HG02885 (cell line): ENCODE measurements around the gene MCHR1.
"Not testable (repeated sequence)": the region's sequence is repeated elsewhere in the genome, so short reads cannot be mapped to it uniquely, and the experiment has no call there.

ENCODE experiments used
- ATAC-seq: cut with Tn5 transposase; IDR thresholded peaks from one replicate; pipeline ENCODE4 v1.9.1; 2021; ENCODE audit warnings: mild to moderate bottlenecking; ENCODE audit not compliant: unreplicated experiment, poor library complexity

MCHR1 gene

GRCh38 chr22:40654522-40655167 lies 24.6 kb upstream of the MCHR1 start:
- no peak for ATAC-seq

- ATAC-seq: not testable (repeated sequence)
Observed at GRCh38 chr22:40655941-40656340, 23.3 kb upstream of the MCHR1 start.

GRCh38 chr22:40656651-40657050 lies 22.6 kb upstream of the MCHR1 start:
- ATAC-seq: not testable (repeated sequence)

- no peak for ATAC-seq
Observed at GRCh38 chr22:40659166-40659565, 20.1 kb upstream of the MCHR1 start.

DNA sequence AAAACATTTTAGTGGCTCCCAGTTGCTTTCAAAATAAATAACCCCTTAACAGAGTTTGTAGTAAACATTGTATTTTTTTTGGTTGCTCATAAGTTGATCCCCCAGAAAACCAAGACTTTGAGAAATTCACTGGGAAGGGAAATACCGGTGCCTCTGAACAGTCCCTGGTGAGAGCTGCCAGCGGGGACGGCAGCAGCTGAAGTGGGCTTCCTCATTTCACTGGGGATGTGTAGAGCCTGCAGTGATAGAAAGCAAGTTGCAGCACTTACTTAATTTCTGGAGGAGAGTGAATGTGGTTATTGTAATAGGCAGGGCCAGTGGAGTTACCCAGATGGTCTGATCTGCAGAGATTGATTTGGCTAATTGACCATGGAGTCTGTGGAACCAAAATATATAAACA lies 18.6 kb upstream of the MCHR1 start:
- ATAC-seq: no peak

DNA sequence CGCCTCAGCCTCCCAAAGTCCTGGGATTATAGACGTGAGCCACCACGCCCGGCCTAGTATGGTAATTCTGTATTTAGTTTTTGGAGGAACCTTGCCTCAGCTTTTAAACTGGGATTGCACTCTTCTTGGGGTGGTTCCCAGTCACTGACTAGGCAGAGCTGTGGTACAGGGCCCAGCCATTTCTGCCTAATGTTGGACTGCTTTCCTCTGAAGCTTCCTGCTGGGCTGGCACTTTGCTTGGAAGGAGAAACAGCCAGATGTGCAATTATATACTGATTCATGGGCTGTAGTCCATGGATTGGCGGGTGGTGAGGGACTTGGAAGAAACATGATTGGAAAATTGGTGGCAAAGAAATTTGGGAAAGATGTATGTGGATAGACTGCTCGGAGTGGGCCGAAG lies 17.6 kb upstream of the MCHR1 start:
- ATAC-seq: no peak

DNA sequence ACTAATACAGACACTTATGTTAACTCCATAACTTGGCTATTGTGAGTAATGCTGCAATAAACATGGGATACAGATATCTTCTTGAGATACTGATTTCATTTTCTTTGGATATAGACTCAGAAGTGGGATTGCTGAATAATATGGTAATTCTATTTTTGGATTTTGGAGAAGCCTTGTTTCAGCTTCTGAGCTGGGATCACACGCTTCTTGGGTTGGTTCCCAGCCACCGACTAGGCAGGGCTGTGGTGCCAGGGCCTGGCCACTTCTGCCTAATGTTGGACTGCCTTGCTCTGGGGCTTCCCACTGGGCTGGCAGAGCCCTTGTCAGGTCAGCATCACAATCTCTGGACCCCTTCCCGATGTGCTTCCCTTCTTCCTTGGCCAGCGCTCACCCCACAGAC lies 14.0 kb upstream of the MCHR1 start:
- ATAC-seq: no peak

DNA sequence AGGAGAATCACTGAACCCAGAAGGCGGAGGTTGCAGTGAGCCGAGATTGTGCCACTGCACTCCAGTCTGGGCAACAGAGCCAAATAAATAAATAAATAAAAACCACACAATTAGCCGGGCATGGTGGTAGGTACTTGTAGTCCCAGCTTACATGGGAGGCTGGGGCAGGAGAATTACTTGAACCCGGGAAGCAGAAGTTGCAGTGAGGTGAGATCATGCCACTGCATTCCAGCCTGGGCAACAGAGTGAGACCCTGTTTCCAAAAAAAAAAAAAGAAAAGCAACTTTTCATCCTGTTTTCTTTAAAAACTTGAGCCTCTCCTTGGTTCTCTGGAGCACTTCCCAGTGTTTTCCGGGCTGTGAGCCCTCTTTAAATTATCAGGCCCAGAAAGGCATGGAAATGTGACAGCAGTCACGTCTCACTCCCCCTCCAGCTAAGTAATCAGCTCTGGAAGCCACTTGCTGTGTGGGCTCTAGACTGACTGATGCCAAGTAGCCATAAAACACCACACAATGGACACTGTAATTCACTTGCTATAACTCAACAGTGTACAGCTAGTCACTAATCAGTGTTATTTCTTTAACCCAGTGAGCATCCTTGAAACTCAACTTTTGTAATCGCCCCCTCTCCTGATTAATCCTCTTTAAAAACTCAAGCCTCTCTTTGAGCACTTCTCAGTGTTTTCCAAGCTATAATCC lies 13.0 kb upstream of the MCHR1 start:
- no peak for ATAC-seq

DNA sequence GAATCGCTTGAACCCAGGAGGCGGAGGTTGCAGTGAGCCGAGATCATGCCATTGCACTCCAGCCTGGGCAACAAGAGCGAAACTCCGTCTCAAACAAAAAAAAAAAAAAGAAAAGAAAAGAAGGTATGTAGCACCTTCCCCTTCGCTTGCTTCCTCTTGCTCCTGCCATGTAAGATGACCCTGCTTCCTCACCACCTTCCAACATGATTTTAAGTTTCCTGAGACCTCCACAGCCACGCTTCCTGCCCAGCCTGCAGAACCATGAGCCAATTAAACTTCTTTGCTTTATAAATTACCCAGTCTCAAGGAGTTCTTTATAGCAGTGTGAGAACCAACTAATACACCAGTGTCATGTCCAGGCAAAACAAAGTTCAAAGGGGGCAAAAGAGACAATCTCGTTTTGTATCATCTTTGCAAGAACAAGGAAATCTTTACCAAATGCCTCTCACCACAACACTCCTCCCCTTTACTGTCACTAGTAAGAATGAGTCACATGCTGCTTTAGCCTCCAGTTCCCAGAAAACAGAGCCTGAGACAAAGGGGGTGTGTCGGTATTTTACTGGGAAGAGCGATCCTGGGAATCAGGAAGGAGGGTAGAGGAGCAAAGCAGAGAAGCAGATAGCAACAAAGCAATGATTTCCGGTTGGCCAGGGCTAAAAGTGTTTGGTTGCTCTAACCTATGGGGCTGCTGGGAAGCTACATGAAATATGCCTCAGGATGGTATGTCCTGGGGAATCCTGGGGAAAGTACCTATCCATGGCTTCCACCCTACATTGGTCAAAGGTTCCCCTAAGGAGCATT lies 10.5 kb upstream of the MCHR1 start:
- ATAC-seq: no peak

- ATAC-seq: no peak
Observed at GRCh38 chr22:40670058-40670457, 9.2 kb upstream of the MCHR1 start.

DNA sequence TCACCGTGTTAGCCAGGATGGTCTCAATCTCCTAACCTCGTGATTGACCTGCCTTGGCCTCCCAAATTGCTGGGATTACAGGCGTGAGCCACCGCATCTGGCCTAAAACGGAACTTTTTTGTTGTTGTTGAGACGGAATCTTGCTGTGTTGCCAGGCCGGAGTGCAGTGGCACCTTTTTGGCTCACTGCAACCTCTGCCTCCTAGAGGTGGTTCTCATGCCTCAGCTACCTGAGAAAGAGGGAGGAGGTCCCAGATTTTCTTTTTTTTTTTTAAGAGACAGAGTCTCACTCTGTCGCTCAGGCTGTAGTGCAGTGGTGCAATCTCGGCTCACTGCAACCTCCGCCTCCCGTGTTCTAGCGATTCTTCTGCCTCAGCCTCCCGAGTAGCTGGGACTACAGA lies 7.9 kb upstream of the MCHR1 start:
- ATAC-seq: no peak

DNA sequence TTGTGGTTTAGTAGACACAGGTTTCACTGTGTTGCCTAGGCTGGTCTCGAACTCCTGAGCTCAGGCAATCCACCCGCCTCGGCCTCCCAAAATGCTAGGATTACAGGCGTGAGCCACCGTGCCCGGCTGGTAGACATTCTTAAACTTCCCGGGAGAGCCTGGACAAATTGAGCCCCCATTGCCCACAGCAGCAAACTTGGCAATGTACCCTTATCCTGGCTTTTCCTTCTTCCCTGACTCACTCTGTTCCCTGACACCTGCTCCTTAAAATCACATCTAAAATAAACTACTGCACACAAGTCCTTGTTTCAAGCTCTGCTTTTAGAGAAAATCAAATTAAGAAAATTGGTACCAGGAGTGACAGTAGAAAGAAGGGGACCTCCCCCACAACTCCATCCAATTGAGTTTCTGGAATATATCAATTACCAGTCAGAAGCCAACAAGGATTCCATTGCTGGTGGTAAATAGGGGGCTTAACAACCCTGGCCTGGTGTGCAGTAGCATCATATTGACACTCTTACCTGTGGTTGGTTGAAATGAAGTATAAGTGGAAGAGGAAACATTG lies 7.4 kb upstream of the MCHR1 start:
- ATAC-seq: no peak

GRCh38 chr22:40673017-40673416 lies 6.3 kb upstream of the MCHR1 start:
- no peak for ATAC-seq

GRCh38 chr22:40674274-40674673 lies 5.0 kb upstream of the MCHR1 start:
- no peak for ATAC-seq

DNA sequence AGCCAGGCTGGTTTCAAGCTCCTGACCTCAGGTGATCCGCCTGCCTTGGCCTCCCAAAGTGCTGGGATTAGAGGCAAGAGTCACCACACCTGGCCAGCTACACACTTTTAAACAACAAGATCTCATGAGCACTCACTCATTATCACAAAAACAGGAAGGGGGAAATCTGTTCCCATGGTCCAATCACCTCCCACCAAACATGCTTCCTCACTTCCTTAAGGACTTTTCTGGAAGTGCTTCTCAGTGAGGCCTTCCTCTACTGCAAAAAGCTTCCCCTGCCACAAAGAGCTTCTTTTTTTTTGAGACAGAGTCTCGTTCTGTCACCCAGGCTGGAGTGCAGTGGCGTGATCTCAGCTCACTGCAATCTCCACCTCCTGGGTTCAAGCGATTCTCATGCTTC lies 3.1 kb upstream of the MCHR1 start:
- not testable (repeated sequence) for ATAC-seq

- ATAC-seq: no peak
Observed at GRCh38 chr22:40676644-40677043, 2.6 kb upstream of the MCHR1 start.

- ATAC-seq: no peak
Observed at GRCh38 chr22:40678493-40679248, 613 bp upstream of the MCHR1 start.

GRCh38 chr22:40679964-40680818 lies 907 bp downstream of the MCHR1 start:
- no peak for ATAC-seq

DNA sequence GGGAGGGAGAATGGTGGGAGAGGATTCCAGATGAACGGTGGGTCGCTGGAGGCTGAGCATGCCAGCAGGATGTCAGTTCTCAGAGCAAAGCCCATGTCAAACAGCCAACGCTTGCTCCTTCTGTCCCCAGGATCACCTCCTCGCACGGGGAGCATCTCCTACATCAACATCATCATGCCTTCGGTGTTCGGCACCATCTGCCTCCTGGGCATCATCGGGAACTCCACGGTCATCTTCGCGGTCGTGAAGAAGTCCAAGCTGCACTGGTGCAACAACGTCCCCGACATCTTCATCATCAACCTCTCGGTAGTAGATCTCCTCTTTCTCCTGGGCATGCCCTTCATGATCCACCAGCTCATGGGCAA lies 1.5 kb downstream of the MCHR1 start:
- no peak for ATAC-seq

- no peak for ATAC-seq
Observed at GRCh38 chr22:40681451-40681850, 2.2 kb downstream of the MCHR1 start.
